ENCODE measurements around the gene NFIC.

Gene NFIC

DNA sequence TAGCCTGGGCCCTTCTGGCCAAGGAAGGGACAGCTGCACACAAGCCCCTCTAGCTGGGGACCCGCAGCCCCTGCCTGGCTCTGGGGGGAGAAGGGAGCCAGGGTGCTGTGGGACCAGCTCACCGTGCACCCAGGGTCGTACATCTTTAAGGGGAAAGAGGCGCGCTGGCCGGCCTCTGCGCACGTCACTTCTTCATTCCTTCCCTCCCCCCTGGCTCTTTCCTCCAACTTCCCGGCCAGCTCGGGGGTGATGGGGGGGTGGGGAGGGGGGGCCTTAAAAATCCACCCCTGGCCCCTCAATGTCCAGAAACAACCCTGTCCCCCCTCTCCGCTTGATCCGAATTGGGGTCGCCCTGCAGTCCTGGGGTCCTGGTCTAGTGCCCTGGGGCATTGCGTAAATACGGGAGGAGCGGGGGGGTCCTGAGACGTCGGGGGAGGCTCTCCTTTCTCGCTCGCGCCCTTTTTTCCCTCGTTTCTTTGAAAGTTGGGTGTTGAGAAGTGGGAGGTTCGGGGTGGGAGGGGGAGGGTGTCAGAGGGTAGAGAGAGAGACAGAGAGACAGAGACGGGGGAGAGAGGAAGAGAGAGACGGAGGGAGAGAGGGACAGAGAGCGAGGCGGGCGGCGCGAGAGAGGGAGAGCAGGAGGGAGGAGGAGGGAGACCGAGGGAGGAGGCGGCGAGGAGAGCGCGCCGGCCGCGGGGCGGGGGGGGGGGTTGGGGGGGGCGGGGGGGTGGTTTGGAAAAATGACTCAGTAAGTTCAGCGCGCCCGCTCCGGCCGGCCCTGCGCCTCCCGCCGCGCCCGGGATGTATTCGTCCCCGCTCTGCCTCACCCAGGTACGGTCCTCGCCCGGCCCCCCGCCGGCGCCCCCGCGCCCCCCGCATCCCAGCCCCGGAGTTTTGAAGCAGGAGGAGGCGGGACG is at the start of gene NFIC:
NFIC (plus strand) TSS at position 748 of the 917 bp plus-strand sequence; CDS start at position 802, 54 bp downstream.
- peak within 1 kb of the TSS; percentile 93 for H3K27ac ChIP-seq
- peak within 1 kb of the TSS; percentile 95 for H3K9ac ChIP-seq (ENCODE audit: insufficient read length)
- DNase-seq (ENCODE audit: low read depth, low spot score) = no peak
- no peak for TF ChIP-seq FOXP2 (optimal IDR thresholded peaks at IDR 0.05; ENCODE audit: control extremely low read depth, extremely low read length, insufficient read depth)
- TF ChIP-seq EZH2 (IDR thresholded peaks at IDR 0.05) = no peak
- TF ChIP-seq POLR2AphosphoS5 (IDR thresholded peaks at IDR 0.05; ENCODE audit: borderline replicate concordance, low read depth, low read length) = no peak
- H3K9me3 ChIP-seq (ENCODE audit: low read depth, low read length) = no peaks in the 10 kb centered on the region
- no peaks in the 10 kb centered on the region for H3K36me3 ChIP-seq (ENCODE audit: insufficient read depth, low read length)
- H3K4me3 ChIP-seq = peak within 1 kb of the TSS; percentile 93

DNA sequence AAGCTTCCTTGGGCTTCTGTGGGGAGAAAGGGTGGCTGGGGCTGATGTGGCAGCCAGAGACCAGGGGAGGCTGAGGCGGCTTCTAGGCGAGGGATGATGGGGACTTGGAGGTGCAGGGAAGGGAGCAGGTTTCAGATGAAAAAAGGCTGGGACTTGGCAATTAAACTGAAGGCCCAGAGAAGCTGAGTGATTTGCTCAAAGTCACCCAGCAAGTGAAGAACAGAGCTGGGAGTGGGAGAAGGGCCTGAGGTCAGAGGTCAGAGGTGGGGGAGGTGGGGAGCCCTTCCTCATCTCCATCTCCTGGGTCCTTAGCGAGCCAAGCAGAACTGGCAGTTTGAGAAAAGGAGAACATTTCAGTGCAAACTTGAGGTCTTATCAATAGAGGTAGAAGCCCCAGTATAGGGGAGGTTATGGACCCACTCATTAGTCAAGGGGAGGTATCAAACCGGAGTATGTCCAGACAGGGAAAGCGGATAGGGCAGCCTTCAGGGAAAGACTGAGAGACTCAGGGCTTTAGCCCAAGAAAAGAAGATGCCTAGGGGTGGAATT is 49.6 kb upstream of the NFIC start:
- Histone ChIP-seq H3K9ac (ENCODE audit: insufficient read length) (no peak overlapping the region), H3K27ac (no peak overlapping the region), H3K4me3 (no peak overlapping the region), H3K9me3 (ENCODE audit: low read depth, low read length) (no peaks in the 10 kb centered on the region), H3K36me3 (ENCODE audit: insufficient read depth, low read length) (no peaks in the 10 kb centered on the region)
- no peak for TF ChIP-seq POLR2AphosphoS5 (IDR thresholded peaks at IDR 0.05; ENCODE audit: borderline replicate concordance, low read depth, low read length)
- no peak for TF ChIP-seq FOXP2 (optimal IDR thresholded peaks at IDR 0.05; ENCODE audit: control extremely low read depth, extremely low read length, insufficient read depth)
- no peak for TF ChIP-seq EZH2 (IDR thresholded peaks at IDR 0.05)
- no peak for DNase-seq (ENCODE audit: low read depth, low spot score)

DNA sequence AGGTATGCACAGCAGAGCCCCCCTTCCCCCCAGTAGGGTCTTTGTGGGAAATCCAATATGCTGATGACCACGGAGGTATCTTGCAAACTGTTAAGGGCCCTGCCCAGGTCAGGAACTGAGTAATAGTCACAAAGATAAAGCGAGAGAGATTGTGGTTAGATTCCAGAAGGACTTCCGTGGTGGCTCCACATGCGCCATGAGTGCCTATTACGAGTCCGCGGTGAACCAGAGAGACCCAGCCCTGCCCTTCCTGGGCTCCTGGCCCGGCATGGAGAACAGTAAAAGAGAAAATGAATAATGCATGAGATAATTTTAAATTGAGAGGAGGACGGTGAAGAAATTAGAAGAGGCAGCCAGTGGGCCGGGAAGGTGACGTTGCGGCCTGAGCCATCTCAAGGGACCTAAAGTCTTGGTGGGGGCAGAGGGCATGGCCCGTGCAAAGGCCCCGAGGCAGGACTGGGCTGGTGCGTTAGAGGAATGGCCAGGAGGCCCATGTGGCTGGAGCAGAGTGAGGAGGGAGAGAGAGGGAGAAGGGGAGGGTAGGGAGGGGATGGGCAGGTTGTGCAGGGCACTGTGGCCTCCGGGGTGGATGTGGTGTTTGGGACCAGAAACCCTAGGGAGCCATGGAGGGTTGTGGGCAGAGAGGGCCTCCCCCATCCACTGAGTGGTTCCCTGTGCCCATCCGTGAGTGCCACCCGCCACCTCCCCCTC is 46.6 kb upstream of the NFIC start:
- no peak for DNase-seq (ENCODE audit: low read depth, low spot score)
- Histone ChIP-seq H3K36me3 (ENCODE audit: insufficient read depth, low read length) (no peaks in the 10 kb centered on the region), H3K9me3 (ENCODE audit: low read depth, low read length) (no peaks in the 10 kb centered on the region), H3K9ac (ENCODE audit: insufficient read length) (no peak overlapping the region), H3K27ac (no peak overlapping the region), H3K4me3 (no peak overlapping the region)
- TF ChIP-seq FOXP2 (optimal IDR thresholded peaks at IDR 0.05; ENCODE audit: control extremely low read depth, extremely low read length, insufficient read depth) (no peak), POLR2AphosphoS5 (IDR thresholded peaks at IDR 0.05; ENCODE audit: borderline replicate concordance, low read depth, low read length) (no peak), EZH2 (IDR thresholded peaks at IDR 0.05) (no peak)

DNA sequence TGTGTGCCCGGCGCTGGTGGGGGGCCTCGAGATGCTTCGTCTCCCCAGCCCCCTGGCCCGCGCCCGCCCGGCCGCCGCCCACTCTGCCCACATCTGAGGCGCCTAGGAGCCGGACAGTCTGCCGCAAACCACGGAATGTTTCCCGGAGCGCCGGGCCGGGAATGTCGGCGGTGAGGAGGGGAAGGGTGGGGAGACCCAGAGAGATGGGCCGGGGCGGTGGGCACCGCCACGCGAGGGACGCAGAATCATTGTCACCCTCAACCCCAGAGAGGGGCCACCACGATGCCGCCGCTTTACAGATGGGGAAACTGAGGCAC is 46.1 kb upstream of the NFIC start:
- Histone ChIP-seq H3K9ac (ENCODE audit: insufficient read length) (no peak overlapping the region), H3K4me3 (no peak overlapping the region), H3K36me3 (ENCODE audit: insufficient read depth, low read length) (no peaks in the 10 kb centered on the region), H3K27ac (no peak overlapping the region), H3K9me3 (ENCODE audit: low read depth, low read length) (no peaks in the 10 kb centered on the region)
- DNase-seq (ENCODE audit: low read depth, low spot score) = no peak
- TF ChIP-seq EZH2 (IDR thresholded peaks at IDR 0.05) = no peak
- TF ChIP-seq FOXP2 (optimal IDR thresholded peaks at IDR 0.05; ENCODE audit: control extremely low read depth, extremely low read length, insufficient read depth) = no peak
- TF ChIP-seq POLR2AphosphoS5 (IDR thresholded peaks at IDR 0.05; ENCODE audit: borderline replicate concordance, low read depth, low read length) = no peak

DNA sequence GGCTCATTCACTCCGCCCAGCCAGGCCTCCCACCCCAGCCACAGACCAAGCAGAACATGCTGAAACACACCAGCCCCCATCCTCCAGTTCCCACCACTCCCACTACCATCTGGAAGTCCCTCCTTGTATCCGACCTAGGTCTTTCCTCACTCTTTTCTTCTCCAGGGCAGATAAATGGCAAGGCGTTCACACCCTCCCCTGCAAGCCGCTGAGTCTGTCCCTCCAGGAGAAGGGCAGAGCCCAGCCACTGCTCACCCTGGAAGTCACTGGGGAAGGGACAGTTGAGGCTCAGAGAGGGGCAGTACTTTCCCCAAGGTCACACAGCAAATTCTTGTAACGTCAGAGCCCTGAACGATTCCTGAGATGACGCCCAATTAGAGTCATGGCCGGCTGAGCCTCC is 45.5 kb upstream of the NFIC start:
- Histone ChIP-seq H3K27ac (no peak overlapping the region), H3K9me3 (ENCODE audit: low read depth, low read length) (no peaks in the 10 kb centered on the region), H3K4me3 (no peak overlapping the region), H3K9ac (ENCODE audit: insufficient read length) (no peak overlapping the region), H3K36me3 (ENCODE audit: insufficient read depth, low read length) (no peaks in the 10 kb centered on the region)
- DNase-seq (ENCODE audit: low read depth, low spot score) = no peak
- TF ChIP-seq FOXP2 (optimal IDR thresholded peaks at IDR 0.05; ENCODE audit: control extremely low read depth, extremely low read length, insufficient read depth) (no peak), EZH2 (IDR thresholded peaks at IDR 0.05) (no peak), POLR2AphosphoS5 (IDR thresholded peaks at IDR 0.05; ENCODE audit: borderline replicate concordance, low read depth, low read length) (no peak)

DNA sequence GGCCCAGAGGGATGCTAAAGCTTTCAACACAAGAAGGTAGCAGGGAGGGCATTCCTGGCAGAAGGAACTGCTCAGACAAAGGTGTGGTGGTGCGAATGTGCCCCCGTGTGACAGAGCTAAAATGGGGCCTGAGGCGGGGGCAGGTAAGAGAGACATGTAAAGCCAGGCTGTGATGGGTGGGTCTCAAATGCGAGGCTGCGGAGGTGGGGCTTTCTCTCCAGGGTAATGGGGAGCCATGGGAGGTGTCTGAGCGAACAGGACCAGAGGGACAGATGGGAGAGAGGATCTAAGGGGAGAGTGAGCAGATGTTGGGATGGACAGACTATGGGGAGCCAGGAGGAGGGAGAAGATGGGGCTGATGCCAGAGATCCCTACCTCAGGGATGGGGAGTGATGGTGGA is 44.7 kb upstream of the NFIC start:
- DNase-seq (ENCODE audit: low read depth, low spot score) = no peak

DNA sequence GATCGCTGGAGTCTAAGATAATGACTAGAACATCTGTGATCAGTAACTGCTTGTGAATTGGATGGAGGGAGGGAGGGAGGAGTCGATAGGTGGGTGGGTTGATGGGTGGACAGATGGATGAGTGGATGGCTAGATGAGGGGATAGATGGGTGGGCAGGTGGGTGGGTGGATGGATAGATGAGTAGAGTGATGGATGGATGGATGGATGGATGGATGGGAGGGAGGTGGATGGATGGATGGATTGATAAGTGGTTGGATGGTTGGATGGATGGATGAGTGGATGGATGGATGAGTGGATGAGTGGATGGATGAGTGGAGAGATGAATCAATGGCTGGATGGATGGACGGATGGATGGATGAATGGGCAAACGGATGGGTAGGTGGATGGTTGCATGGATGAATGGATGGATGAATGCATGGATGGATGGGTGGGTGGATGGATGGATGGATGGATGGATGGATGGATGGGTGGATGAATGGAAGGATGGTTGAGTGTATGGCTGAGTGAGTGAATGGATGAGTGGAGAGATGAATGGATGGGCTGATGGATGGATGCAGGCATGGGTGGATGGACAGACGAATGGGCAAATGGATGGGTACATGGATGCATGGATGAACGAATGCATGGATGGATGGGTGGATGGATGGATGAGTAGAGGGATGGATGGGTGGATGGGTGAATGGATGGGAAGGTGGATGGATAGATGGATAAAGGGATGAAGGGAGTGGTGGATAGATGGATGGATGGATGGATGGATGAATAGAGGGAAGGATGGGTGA is 44.0 kb upstream of the NFIC start:
- no peak for TF ChIP-seq POLR2AphosphoS5 (IDR thresholded peaks at IDR 0.05; ENCODE audit: borderline replicate concordance, low read depth, low read length)
- no peak for TF ChIP-seq FOXP2 (optimal IDR thresholded peaks at IDR 0.05; ENCODE audit: control extremely low read depth, extremely low read length, insufficient read depth)
- no peak for TF ChIP-seq EZH2 (IDR thresholded peaks at IDR 0.05)
- Histone ChIP-seq H3K27ac (no peak overlapping the region), H3K4me3 (no peak overlapping the region), H3K36me3 (ENCODE audit: insufficient read depth, low read length) (no peaks in the 10 kb centered on the region), H3K9me3 (ENCODE audit: low read depth, low read length) (no peaks in the 10 kb centered on the region), H3K9ac (ENCODE audit: insufficient read length) (no peak overlapping the region)
- no peak for DNase-seq (ENCODE audit: low read depth, low spot score)

More for the DNA sequence above, 44.7 kb upstream of the NFIC start:
- Histone ChIP-seq H3K36me3 (ENCODE audit: insufficient read depth, low read length) (no peaks in the 10 kb centered on the region), H3K9ac (ENCODE audit: insufficient read length) (no peak overlapping the region), H3K4me3 (no peak overlapping the region), H3K9me3 (ENCODE audit: low read depth, low read length) (no peaks in the 10 kb centered on the region), H3K27ac (no peak overlapping the region)
- TF ChIP-seq FOXP2 (optimal IDR thresholded peaks at IDR 0.05; ENCODE audit: control extremely low read depth, extremely low read length, insufficient read depth) = no peak
- TF ChIP-seq POLR2AphosphoS5 (IDR thresholded peaks at IDR 0.05; ENCODE audit: borderline replicate concordance, low read depth, low read length) = no peak

DNA sequence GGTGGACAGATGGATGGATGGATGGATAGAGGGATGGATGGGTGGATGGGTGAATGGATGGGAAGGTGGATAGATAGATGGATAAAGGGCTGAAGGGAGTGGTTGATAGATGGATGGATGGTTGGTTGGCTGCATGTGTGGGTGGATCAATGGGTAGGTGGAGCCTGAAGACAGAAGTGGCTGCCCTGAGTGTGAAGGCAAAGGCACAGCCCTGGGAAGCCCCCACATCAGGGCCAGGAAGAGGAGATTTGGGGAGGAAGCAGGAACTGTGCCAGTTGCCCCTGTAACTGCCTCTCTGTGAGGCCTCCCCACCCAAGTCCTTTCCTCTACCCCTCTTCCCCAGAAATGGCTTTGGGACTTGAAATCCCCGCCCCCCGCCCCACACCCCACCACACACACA is 43.4 kb upstream of the NFIC start:
- TF ChIP-seq EZH2 (IDR thresholded peaks at IDR 0.05) = no peak
- TF ChIP-seq FOXP2 (optimal IDR thresholded peaks at IDR 0.05; ENCODE audit: control extremely low read depth, extremely low read length, insufficient read depth) = no peak
- no peak for TF ChIP-seq POLR2AphosphoS5 (IDR thresholded peaks at IDR 0.05; ENCODE audit: borderline replicate concordance, low read depth, low read length)
- no peak for DNase-seq (ENCODE audit: low read depth, low spot score)
- H3K9ac ChIP-seq (ENCODE audit: insufficient read length) = no peak overlapping the region

More for the DNA sequence above, 43.4 kb upstream of the NFIC start:
- H3K27ac ChIP-seq = no peak overlapping the region
- no peak overlapping the region for H3K4me3 ChIP-seq
- H3K36me3 ChIP-seq (ENCODE audit: insufficient read depth, low read length) = no peaks in the 10 kb centered on the region
- no peaks in the 10 kb centered on the region for H3K9me3 ChIP-seq (ENCODE audit: low read depth, low read length)

All from SK-N-MC (cell line).